ENCODE results near the gene FGF18. TPM values are rescaled to one million over a fixed set of nuclear protein-coding genes. Genes with fewer than 3 reads are reported as not detected.

The FGF18 gene
- total and polyA plus RNA-seq, 9 of the 15 experiments (the other 6 are each of a cell fraction or from before 2014, with no cell fraction given) = 0.05 to 0.18 (median 0.11) TPM; not detected in 6

DNA sequence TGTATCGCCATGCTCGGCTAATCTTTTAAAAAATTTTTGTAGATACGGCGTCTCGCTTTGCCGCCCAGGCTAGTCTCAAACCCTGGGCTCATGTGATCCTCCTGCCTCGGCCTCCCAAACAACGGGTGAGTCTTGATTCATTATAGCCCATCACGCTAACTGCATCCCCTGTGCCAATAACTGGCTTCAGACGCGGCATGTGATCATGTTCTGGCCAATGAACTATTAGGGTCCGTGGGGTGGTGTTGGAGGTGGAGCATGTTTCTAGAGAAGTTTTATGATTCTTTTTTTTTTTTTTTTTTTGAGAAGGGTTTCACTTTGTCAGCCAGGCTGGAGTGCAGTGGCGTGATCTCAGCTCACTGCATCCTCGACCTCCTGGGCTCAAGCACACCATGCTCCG is 51.0 kb downstream of the FGF18 start (continued):
- TF ChIP-seq PTBP1 (IDR thresholded peaks at IDR 0.05; ENCODE audit: low read depth, low read length) (no peak), TAF7 (tag; IDR thresholded peaks at IDR 0.05) (no peak), HIVEP1 (CRISPR knock-in tag; IDR thresholded peaks at IDR 0.05) (no peak), ZNF695 (CRISPR knock-in tag; IDR thresholded peaks at IDR 0.05) (no peak), RAD51 (IDR thresholded peaks at IDR 0.05; ENCODE audit: borderline replicate concordance, low read depth) (peak; percentile 40; the same call in 1 of the 2 replicates), WHSC1 (IDR thresholded peaks at IDR 0.05; ENCODE audit: low read length) (no peak)
- TF ChIP-seq, protein P1, sequence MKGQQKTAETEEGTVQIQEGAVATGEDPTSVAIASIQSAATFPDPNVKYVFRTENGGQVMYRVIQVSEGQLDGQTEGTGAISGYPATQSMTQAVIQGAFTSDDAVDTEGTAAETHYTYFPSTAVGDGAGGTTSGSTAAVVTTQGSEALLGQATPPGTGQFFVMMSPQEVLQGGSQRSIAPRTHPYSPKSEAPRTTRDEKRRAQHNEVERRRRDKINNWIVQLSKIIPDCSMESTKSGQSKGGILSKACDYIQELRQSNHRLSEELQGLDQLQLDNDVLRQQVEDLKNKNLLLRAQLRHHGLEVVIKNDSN (CRISPR knock-in tag; IDR thresholded peaks at IDR 0.05) = peak; percentile 62
- TF ChIP-seq, protein P2, sequence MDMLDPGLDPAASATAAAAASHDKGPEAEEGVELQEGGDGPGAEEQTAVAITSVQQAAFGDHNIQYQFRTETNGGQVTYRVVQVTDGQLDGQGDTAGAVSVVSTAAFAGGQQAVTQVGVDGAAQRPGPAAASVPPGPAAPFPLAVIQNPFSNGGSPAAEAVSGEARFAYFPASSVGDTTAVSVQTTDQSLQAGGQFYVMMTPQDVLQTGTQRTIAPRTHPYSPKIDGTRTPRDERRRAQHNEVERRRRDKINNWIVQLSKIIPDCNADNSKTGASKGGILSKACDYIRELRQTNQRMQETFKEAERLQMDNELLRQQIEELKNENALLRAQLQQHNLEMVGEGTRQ (CRISPR knock-in tag; IDR thresholded peaks at IDR 0.05) = peak; percentile 80

DNA sequence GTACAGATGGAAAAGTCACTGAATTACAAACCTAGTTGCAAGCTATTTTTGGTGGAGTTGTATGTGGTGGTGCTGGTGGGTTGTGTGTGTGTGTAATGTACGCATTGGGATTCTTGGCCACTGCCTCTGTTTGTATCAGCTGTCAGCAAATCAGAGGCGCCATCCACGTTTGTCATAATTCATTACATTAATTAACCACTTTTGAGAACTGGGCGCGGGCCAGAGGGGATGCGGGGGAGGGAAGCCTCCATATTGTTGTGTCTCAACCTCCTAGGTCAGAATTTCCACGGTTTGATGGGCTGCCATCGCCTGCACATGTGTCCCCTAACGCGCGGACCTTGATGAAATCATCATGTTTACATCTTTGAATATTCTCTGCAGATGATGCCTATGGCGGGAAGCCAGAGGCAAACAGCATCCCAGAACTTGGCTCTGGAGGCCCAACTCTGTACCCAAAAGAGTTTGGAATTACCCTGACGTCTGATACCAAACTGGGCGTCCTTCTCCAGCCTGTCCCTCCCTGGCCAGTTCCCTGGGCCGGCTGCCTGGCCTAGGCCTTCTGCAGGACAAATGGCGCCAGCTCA is 54.9 kb downstream of the FGF18 start:
- 27% methylated on average over 16 of the region's 16 CpGs for WGBS (ENCODE audit: insufficient coverage, low coverage, missing lambda C conversion rate)
- H3K9me1 ChIP-seq (ENCODE audit: control insufficient read depth, insufficient read depth, low read length) = no peaks in the 10 kb centered on the region
- H3K36me3 ChIP-seq (ENCODE audit: control insufficient read depth, insufficient read depth, low read length) = no peaks in the 10 kb centered on the region
- H2AFZ ChIP-seq (ENCODE audit: low read depth, low read length) = no peak overlapping the region
- peaks cover 0 to 5% of the 10 kb centered on the region in 2 experiments; a peak in 3 of 5 replicates for H3K4me1 ChIP-seq (replicated peaks in 1 of 2; ENCODE audit: control insufficient read depth in 2 of 2, insufficient read depth in 2 of 2, low read length in 2 of 2)
- no peak overlapping the region for H3K4me3 ChIP-seq
- ChIA-PET POLR2A (interaction anchor here (0.6 to 1.0 kb wide), 5 partner anchors 9 to 235 kb away, joined by 3 read pairs; no protein-coding TSS in a partner anchor), CTCF (ENCODE audit: low intra/inter-chr PET ratio) (no interaction called here)
- peaks cover 0 to 24% of the 10 kb centered on the region in 2 experiments; a peak in 4 of 5 replicates for H3K27me3 ChIP-seq (ENCODE audit: control insufficient read depth in 2 of 2, insufficient read depth in 2 of 2, low read length in 2 of 2)
- in situ Hi-C loops (cut with MboI) (no loop called here), intact Hi-C loops (cut with micrococcal nuclease) (no loop called here)
- H4K20me1 ChIP-seq (replicated peaks; ENCODE audit: control insufficient read depth, insufficient read depth, low read length) = no peaks in the 10 kb centered on the region
- ATAC-seq (no peak), FAIRE-seq (no peak), DNase-seq (ENCODE audit: extremely low read depth in 1 of 4, low spot score in 3 of 4) (peak in 1 of 4 experiments; percentile 20)
- no peaks in the 10 kb centered on the region for H3K79me2 ChIP-seq (ENCODE audit: control insufficient read depth, insufficient read depth, low read length)
- no peak overlapping the region for H3K4me2 ChIP-seq (ENCODE audit: insufficient read depth, low read length)
- BruUV-seq (replicated peaks) = no TSS peak
- no peaks in the 10 kb centered on the region for H3K9me3 ChIP-seq (replicated peaks; ENCODE audit: control insufficient read depth, insufficient read depth, low read depth, low read length)
- no peak overlapping the region for H3K27ac ChIP-seq (ENCODE audit: extremely low read depth, low read depth, low read length)
- no peak overlapping the region for H3K9ac ChIP-seq (ENCODE audit: insufficient read depth in 1 of 2, low read depth in 2 of 2, low read length in 2 of 2)
- TF ChIP-seq CCAR2 (IDR thresholded peaks at IDR 0.05; ENCODE audit: low read depth, low read length) (no peak), MYBL2 (IDR thresholded peaks at IDR 0.05; ENCODE audit: low read depth) (no peak), MYBL2 (CRISPR knock-in tag; IDR thresholded peaks at IDR 0.05; ENCODE audit: borderline replicate concordance) (no peak), PHTF2 (CRISPR knock-in tag; IDR thresholded peaks at IDR 0.05) (no peak), HNRNPL (IDR thresholded peaks at IDR 0.05; ENCODE audit: low read depth, low read length) (no peak), BACH1 (tag; IDR thresholded peaks at IDR 0.05) (no peak)
- TF ChIP-seq, protein P3, sequence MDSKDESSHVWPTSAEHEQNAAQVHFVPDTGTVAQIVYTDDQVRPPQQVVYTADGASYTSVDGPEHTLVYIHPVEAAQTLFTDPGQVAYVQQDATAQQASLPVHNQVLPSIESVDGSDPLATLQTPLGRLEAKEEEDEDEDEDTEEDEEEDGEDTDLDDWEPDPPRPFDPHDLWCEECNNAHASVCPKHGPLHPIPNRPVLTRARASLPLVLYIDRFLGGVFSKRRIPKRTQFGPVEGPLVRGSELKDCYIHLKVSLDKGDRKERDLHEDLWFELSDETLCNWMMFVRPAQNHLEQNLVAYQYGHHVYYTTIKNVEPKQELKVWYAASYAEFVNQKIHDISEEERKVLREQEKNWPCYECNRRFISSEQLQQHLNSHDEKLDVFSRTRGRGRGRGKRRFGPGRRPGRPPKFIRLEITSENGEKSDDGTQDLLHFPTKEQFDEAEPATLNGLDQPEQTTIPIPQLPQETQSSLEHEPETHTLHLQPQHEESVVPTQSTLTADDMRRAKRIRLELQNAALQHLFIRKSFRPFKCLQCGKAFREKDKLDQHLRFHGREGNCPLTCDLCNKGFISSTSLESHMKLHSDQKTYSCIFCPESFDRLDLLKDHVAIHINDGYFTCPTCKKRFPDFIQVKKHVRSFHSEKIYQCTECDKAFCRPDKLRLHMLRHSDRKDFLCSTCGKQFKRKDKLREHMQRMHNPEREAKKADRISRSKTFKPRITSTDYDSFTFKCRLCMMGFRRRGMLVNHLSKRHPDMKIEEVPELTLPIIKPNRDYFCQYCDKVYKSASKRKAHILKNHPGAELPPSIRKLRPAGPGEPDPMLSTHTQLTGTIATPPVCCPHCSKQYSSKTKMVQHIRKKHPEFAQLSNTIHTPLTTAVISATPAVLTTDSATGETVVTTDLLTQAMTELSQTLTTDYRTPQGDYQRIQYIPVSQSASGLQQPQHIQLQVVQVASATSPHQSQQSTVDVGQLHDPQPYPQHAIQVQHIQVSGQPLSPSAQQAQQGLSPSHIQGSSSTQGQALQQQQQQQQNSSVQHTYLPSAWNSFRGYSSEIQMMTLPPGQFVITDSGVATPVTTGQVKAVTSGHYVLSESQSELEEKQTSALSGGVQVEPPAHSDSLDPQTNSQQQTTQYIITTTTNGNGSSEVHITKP (IDR thresholded peaks at IDR 0.05; ENCODE audit: partially characterized antibody) = no peak
